ENCODE data around the gene LYPD5. TPM values are rescaled to one million over a fixed set of nuclear protein-coding genes. Genes with fewer than 3 reads are reported as not detected.
"Not testable (repeated sequence)": the region's sequence is repeated elsewhere in the genome, so short reads cannot be mapped to it uniquely, and the experiment has no call there.

LYPD5 gene, protein sequence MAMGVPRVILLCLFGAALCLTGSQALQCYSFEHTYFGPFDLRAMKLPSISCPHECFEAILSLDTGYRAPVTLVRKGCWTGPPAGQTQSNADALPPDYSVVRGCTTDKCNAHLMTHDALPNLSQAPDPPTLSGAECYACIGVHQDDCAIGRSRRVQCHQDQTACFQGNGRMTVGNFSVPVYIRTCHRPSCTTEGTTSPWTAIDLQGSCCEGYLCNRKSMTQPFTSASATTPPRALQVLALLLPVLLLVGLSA
- total RNA-seq (0.22 TPM), polyA plus RNA-seq (ENCODE audit: insufficient read depth in 1 of 8, insufficient read length in 8 of 8, low replicate concordance in 1 of 8) (under 1 TPM; 0.22 to 0.83 (median 0.38) TPM)
- long read RNA-seq, donor 1, result 0 reads
- long read RNA-seq, donor 2, result 0 reads
- long read RNA-seq, donor 3, result 0 reads
- long read RNA-seq, donor 4, result 0 reads
- long read RNA-seq, donor 5, result 0 reads
- long read RNA-seq, donor 6, partial matches to known transcripts, result 0 of 1 reads
- long read RNA-seq, donor 6, other reads (novel, unspliced or antisense), result 0 of 1 reads
- long read RNA-seq, donor 7, result 0 reads
- long read RNA-seq, donor 8, partial matches to known transcripts, result 0 of 1 reads
- long read RNA-seq, donor 8, other reads (novel, unspliced or antisense), result 0 of 1 reads
- long read RNA-seq, donor 9, result 0 reads
- long read RNA-seq, donor 10, partial matches to known transcripts, result 0 of 1 reads
- long read RNA-seq, donor 10, other reads (novel, unspliced or antisense), result 0 of 1 reads
- long read RNA-seq, donor 11, result 0 reads

DNA sequence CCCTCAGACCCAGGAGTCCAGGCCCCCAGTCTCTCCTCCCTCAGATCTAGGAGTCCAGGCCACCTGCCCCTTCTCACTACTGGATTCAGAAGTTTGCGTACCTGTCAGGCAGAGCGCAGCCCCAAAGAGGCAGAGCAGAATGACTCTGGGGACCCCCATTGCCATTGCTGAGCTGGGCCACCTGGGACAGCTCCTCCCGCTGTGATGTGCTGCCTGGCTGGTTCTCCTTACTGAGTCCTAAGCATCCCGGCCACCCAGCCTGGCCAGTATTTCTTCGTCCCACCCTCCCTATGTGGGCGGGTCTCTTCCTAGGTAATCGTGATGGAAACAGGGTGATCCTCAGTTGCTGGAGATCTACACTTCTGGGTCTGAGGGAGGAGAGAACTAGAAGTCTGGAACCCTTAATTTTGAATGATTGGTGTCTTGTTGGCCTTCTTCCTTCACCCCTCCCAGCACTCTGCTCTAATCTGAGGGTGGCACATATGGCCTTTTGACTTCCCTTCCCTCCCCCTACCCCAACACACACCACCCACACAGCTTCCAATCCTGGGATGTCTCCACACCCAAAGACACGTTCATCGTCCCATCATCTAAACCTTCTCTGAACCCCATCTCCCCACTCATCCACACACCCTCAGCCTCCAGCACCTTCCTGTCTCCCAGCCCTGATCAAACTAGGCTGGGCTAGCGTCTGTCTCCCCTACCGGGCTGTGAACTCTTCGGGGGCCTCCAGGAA is at the start of gene LYPD5:
Gene LYPD5, minus strand, starts transcription at position 232 of the 736 bp plus-strand sequence. Its CDS starts 67 bp downstream, at position 165.
- Histone ChIP-seq H3K9me3 (replicated peaks; ENCODE audit: control insufficient read depth, low read depth, low read length) (no peaks in the 10 kb centered on the region), H3K4me1 (ENCODE audit: control insufficient read depth, insufficient read depth, low read length) (peaks cover 7% of the 10 kb centered on the region), H3K36me3 (ENCODE audit: control insufficient read depth, insufficient read depth, low read length) (no peaks in the 10 kb centered on the region), H3K4me3 (ENCODE audit: low read length) (no peak within 1 kb of the TSS), H3K27ac (ENCODE audit: low read length) (no peak within 1 kb of the TSS), H3K27me3 (ENCODE audit: control insufficient read depth, insufficient read depth, low read length) (peaks cover 15% of the 10 kb centered on the region)
- 68% methylated on average over 9 of the region's 12 CpGs for WGBS (ENCODE audit: insufficient coverage)
- DNase-seq, result no peak

DNA sequence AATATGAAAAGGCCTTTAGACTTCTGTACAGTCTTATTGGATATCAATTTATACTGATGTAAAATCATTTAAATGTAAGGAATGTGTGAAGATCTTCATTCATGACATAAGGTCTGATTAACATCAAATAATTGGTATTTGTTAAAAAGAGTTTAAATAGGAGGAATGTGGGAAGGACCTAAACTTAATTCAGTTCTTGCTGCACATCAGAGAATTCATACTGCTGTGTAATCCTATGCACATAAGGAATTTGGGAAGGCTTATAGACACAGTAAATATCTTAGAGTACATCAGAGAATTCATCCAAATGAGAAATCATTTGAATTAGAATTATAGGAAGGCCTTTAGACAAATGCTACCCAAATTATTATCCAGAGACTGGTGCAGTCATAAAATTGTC is 46.6 kb upstream of the LYPD5 start:
- DNase-seq, result no peak
- Histone ChIP-seq H3K27ac (ENCODE audit: low read length) (no peak overlapping the region), H3K27me3 (ENCODE audit: control insufficient read depth, insufficient read depth, low read length) (no peaks in the 10 kb centered on the region), H3K36me3 (ENCODE audit: control insufficient read depth, insufficient read depth, low read length) (peaks cover 21% of the 10 kb centered on the region), H3K4me3 (ENCODE audit: low read length) (no peak overlapping the region), H3K4me1 (ENCODE audit: control insufficient read depth, insufficient read depth, low read length) (no peaks in the 10 kb centered on the region), H3K9me3 (replicated peaks; ENCODE audit: control insufficient read depth, low read depth, low read length) (peaks cover 65% of the 10 kb centered on the region)

DNA sequence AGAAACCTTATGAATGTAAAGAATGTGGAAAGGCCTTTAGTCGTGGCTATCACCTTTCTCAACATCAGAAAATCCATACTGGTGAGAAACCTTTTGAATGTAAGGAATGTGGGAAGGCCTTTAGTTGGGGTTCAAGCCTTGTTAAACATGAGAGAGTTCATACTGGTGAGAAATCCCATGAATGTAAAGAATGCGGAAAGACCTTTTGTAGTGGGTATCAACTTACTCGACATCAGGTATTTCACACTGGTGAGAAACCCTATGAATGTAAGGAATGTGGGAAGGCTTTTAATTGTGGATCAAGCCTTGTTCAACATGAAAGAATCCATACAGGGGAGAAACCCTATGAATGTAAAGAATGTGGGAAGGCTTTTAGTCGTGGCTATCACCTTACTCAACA is 45.6 kb upstream of the LYPD5 start:
- no CpG with 5 or more reads among the region's 4 CpGs for WGBS (ENCODE audit: insufficient coverage)

DNA sequence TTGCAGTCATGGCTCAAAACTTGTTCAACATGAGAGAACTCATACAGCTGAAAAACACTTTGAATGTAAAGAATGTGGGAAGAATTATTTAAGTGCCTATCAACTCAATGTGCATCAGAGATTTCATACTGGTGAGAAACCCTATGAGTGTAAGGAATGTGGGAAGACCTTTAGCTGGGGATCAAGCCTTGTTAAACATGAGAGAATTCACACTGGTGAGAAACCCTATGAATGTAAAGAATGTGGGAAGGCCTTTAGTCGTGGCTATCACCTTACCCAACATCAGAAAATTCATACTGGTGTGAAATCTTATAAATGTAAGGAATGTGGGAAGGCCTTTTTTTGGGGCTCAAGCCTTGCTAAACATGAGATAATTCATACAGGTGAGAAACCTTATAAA is 45.0 kb upstream of the LYPD5 start:
- H3K4me1 ChIP-seq (ENCODE audit: control insufficient read depth, insufficient read depth, low read length), result no peaks in the 10 kb centered on the region
- DNase-seq, result no peak
- no peak overlapping the region for H3K27ac ChIP-seq (ENCODE audit: low read length)
- WGBS (ENCODE audit: insufficient coverage), result no CpG with 5 or more reads among the region's 1 CpG
- H3K4me3 ChIP-seq (ENCODE audit: low read length), result no peak overlapping the region
- H3K36me3 ChIP-seq (ENCODE audit: control insufficient read depth, insufficient read depth, low read length), result peaks cover 28% of the 10 kb centered on the region
- no peaks in the 10 kb centered on the region for H3K27me3 ChIP-seq (ENCODE audit: control insufficient read depth, insufficient read depth, low read length)
- peaks cover 63% of the 10 kb centered on the region for H3K9me3 ChIP-seq (replicated peaks; ENCODE audit: control insufficient read depth, low read depth, low read length)

More for the DNA sequence above, 45.6 kb upstream of the LYPD5 start:
- no peak for DNase-seq
- Histone ChIP-seq H3K4me3 (ENCODE audit: low read length) (no peak overlapping the region), H3K36me3 (ENCODE audit: control insufficient read depth, insufficient read depth, low read length) (peaks cover 23% of the 10 kb centered on the region), H3K4me1 (ENCODE audit: control insufficient read depth, insufficient read depth, low read length) (no peaks in the 10 kb centered on the region), H3K27me3 (ENCODE audit: control insufficient read depth, insufficient read depth, low read length) (no peaks in the 10 kb centered on the region), H3K27ac (ENCODE audit: low read length) (no peak overlapping the region), H3K9me3 (replicated peaks; ENCODE audit: control insufficient read depth, low read depth, low read length) (peaks cover 63% of the 10 kb centered on the region)

DNA sequence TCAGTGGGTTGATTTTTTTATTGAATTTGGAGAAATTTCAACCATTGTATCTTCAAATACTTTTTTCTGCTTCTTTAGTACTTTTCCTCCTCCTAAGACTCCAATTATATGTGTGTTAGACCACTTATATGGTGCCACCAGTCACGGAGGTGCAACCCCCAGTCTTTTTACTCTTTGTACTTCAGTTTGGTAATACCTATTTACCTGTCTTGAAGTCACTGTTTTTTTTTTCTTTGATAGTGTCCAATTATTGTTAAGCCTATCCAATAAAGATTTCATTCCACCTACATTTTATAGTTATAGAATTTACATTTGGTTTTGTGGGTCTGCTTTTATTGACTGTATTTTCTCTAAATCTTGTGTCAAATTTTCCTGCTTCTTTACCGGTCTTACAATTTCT is 39.8 kb upstream of the LYPD5 start:
- Histone ChIP-seq H3K27me3 (ENCODE audit: control insufficient read depth, insufficient read depth, low read length) (no peaks in the 10 kb centered on the region), H3K36me3 (ENCODE audit: control insufficient read depth, insufficient read depth, low read length) (peaks cover 37% of the 10 kb centered on the region), H3K27ac (ENCODE audit: low read length) (no peak overlapping the region), H3K4me1 (ENCODE audit: control insufficient read depth, insufficient read depth, low read length) (no peaks in the 10 kb centered on the region), H3K4me3 (ENCODE audit: low read length) (no peak overlapping the region), H3K9me3 (replicated peaks; ENCODE audit: control insufficient read depth, low read depth, low read length) (peaks cover 46% of the 10 kb centered on the region)
- DNase-seq, result no peak
- no CpG with 5 or more reads among the region's 2 CpGs for whole genome bisulfite sequencing (ENCODE audit: insufficient coverage)

DNA sequence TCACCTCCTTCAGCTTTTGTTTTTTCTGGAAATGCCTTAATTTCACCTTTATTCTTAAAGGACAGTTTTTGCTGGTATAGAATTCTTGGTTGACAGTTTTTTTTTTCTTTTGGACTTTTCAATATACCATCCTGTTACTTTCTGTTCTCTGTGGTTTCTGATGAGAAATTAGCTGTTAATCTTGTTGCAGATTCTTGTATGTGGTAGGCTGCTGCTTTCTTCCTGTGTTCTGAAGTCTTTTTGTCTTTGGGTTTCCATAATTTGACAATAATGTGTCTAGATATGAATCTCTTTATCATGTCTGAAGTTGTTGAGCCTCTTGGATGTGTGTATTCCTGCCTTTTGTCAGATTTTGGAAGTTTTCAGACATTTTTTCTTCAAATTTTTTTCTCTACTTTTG is 36.9 kb upstream of the LYPD5 start:
- DNase-seq, result no peak
- Histone ChIP-seq H3K9me3 (replicated peaks; ENCODE audit: control insufficient read depth, low read depth, low read length) (peaks cover 48% of the 10 kb centered on the region), H3K36me3 (ENCODE audit: control insufficient read depth, insufficient read depth, low read length) (peaks cover 50% of the 10 kb centered on the region), H3K4me3 (ENCODE audit: low read length) (no peak overlapping the region), H3K27me3 (ENCODE audit: control insufficient read depth, insufficient read depth, low read length) (no peaks in the 10 kb centered on the region), H3K27ac (ENCODE audit: low read length) (no peak overlapping the region), H3K4me1 (ENCODE audit: control insufficient read depth, insufficient read depth, low read length) (no peaks in the 10 kb centered on the region)

DNA sequence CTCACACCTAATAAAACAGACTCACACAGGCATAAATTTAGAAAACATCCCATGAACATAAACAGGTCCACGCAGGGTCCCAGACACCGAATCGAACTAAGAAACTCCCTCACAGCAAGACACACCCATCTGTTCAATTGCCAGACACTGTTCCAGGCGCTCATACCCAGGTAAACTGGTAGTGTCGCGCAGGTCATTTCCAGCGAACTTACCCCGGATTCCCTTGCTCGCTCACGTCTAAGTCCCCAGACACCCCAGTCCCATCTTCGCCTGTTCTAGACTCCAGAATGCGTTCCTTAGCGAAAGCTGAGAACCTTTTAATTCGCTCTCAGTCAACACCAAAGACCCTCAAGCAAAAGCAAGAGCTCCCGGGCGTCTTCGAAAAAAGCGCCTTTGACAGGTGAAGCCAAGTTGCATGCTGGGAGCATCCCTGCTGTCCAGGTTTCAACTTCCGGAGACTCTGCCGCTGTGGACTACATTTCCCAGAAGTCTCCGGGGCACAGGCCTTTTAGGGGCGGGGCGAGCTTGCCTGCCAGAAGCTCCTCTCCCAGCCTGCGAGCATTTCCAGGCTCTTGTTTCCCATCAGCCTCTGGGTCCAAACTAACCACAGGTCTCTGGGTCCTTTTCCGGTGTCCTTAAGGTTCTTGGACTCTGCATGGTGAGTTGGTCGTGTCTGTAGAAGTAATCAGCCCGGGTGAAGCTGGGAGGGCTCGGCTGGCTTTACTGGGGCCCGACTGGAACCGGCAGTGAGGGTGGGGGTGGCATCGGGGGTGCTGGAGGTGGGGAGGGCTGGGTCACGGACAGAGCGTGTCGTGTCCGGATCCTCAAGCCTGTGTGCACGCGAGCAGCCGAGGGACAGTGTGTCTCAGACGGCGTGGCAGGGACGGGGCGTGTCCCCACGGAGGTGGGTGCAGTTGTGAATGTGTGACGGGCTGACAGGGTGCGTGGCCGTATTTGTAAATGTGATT is 24.8 kb upstream of the LYPD5 start, which contains the start of gene ZNF283:
Gene ZNF283, plus strand, starts transcription at position 535 of the 968 bp plus-strand sequence. CDS start 6,184 bp downstream, outside the sequence.
- Histone ChIP-seq H3K27ac (ENCODE audit: low read length) (peak within 1 kb of the TSS; percentile 61), H3K27me3 (ENCODE audit: control insufficient read depth, insufficient read depth, low read length) (peaks cover 7% of the 10 kb centered on the region), H3K4me3 (ENCODE audit: low read length) (peak within 1 kb of the TSS; percentile 62), H3K9me3 (replicated peaks; ENCODE audit: control insufficient read depth, low read depth, low read length) (no peaks in the 10 kb centered on the region), H3K4me1 (ENCODE audit: control insufficient read depth, insufficient read depth, low read length) (peaks cover 9% of the 10 kb centered on the region), H3K36me3 (ENCODE audit: control insufficient read depth, insufficient read depth, low read length) (peaks cover 18% of the 10 kb centered on the region)
- DNase-seq, result peak; percentile 95
- WGBS (ENCODE audit: insufficient coverage), result 6% methylated on average over 45 of the region's 46 CpGs

DNA sequence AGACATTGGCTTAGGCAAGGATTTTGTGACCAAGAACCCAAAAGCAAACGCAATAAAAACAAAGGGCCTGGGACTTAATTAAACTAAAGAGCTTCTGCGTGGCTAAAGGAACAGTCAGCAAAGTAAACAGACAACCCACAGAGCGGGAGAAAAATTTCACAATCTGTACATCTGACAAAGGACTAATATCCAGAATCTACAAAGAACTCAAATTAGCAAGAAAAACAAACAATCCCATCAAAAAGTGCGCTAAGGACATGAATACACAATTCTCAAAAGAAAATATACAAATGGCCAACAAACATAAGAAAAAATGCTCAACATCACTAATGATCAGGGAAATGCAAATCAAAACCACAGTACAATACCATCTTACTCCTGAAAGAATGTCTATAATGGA is 22.3 kb upstream of the LYPD5 start:
- DNase-seq; H3K9me3 ChIP-seq (replicated peaks; ENCODE audit: control insufficient read depth, low read depth, low read length); H3K27ac ChIP-seq (ENCODE audit: low read length); H3K4me3 ChIP-seq (ENCODE audit: low read length); H3K36me3 ChIP-seq (ENCODE audit: control insufficient read depth, insufficient read depth, low read length): not testable (repeated sequence)
- 81% methylated on average over 2 of the region's 4 CpGs for WGBS (ENCODE audit: insufficient coverage)
- H3K4me1 ChIP-seq (ENCODE audit: control insufficient read depth, insufficient read depth, low read length), result peaks cover 16% of the 10 kb centered on the region
- H3K27me3 ChIP-seq (ENCODE audit: control insufficient read depth, insufficient read depth, low read length), result peaks cover 20% of the 10 kb centered on the region

DNA sequence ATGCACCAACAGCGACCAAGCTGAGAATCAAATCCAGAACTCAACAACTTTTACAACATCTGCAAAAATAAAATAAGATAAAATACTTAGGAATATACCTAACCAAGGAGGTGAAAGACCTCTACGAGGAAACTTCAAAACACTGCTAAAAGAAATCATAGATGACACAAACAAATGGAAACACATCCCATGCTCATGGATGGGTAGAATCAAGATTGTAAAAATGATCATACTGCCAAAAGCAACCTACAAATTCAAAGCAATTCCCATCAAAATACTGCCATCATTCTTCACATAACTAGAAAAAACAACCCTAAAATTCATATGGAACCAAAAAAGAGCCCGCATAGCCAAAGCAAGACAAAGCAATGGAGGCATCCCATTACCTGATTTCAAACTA is 21.6 kb upstream of the LYPD5 start:
- not testable (repeated sequence) for H3K9me3 ChIP-seq (replicated peaks; ENCODE audit: control insufficient read depth, low read depth, low read length); H3K4me3 ChIP-seq (ENCODE audit: low read length); H3K36me3 ChIP-seq (ENCODE audit: control insufficient read depth, insufficient read depth, low read length); H3K27ac ChIP-seq (ENCODE audit: low read length); DNase-seq
- Histone ChIP-seq H3K4me1 (ENCODE audit: control insufficient read depth, insufficient read depth, low read length) (peaks cover 16% of the 10 kb centered on the region), H3K27me3 (ENCODE audit: control insufficient read depth, insufficient read depth, low read length) (peaks cover 25% of the 10 kb centered on the region)
- WGBS (ENCODE audit: insufficient coverage), result no CpG with 5 or more reads among the region's 3 CpGs
